A673 (cell line): ENCODE measurements around the gene ACAP1. TPM values are rescaled to one million over a fixed set of nuclear protein-coding genes. Genes with fewer than 3 reads are reported as not detected.

Experiments
- BruUV-seq: library from RNA; stranded (reverse); fragments of 400-500 nt; replicated peaks from 2 replicates; lab custom pipeline; 2021; lab: Mats Ljungman, UMichigan
- CTCF ChIA-PET: fragments of 300-600 bp; sonication (Branson Sonifier 250); formaldehyde crosslinking; loops from one replicate; lab custom pipeline; 2022; ENCODE audit warnings: antibody characterized with exemption; lab: Charles Lee
- POLR2A ChIA-PET: fragments of 300-600 bp; sonication (Branson Sonifier 250); formaldehyde crosslinking; loops from one replicate; lab custom pipeline; 2022; ENCODE audit warnings: antibody characterized with exemption; ENCODE audit not compliant: low non-redundant PET; lab: Charles Lee
- DNase-seq: peaks from one replicate; pipeline ENCODE4 v3.0.0-alpha.2; 2015; ENCODE audit warnings: low spot score
- H3K27ac ChIP-seq: fragments of 200-600 bp; sonication (generic); 2 replicates; pipeline ENCODE4 v1.5.1; 2016; ENCODE audit warnings: mixed run types, low read depth, mild to moderate bottlenecking, mixed read lengths, antibody characterized with exemption, low read length; ENCODE audit not compliant: poor library complexity, severe bottlenecking
- H3K27me3 ChIP-seq: fragments of 200-600 bp; sonication (generic); replicated peaks from 2 replicates; pipeline ENCODE4 v1.6.1; 2017; ENCODE audit warnings: mixed run types, low read depth, mild to moderate bottlenecking, mixed read lengths, antibody characterized with exemption, low read length; ENCODE audit not compliant: insufficient read depth, poor library complexity
- H3K36me3 ChIP-seq: fragments of 200-600 bp; sonication (generic); 2 replicates; pipeline ENCODE4 v1.6.1; 2016; ENCODE audit warnings: mixed run types, mild to moderate bottlenecking, mixed read lengths, antibody characterized with exemption, low read length; ENCODE audit not compliant: insufficient read depth, poor library complexity, severe bottlenecking
- H3K4me1 ChIP-seq: fragments of 200-600 bp; sonication (generic); 2 replicates; pipeline ENCODE4 v1.6.1; 2017; ENCODE audit warnings: mixed run types, mild to moderate bottlenecking, mixed read lengths, antibody characterized with exemption, low read length; ENCODE audit not compliant: insufficient read depth, poor library complexity, severe bottlenecking
- H3K4me3 ChIP-seq: fragments of 200-600 bp; sonication (generic); 2 replicates; pipeline ENCODE4 v1.5.1; 2016; ENCODE audit warnings: low read depth, mixed run types, mild to moderate bottlenecking, mixed read lengths, low read length; ENCODE audit not compliant: poor library complexity, severe bottlenecking
- H3K9me3 ChIP-seq: fragments of 200-600 bp; sonication (generic); 2 replicates; pipeline ENCODE4 v1.6.1; 2016; ENCODE audit warnings: mixed run types, low read depth, mild to moderate bottlenecking, mixed read lengths, antibody characterized with exemption, low read length; ENCODE audit not compliant: poor library complexity, severe bottlenecking
- CTCF ChIP-seq: fragments of 300-800, 200-600 bp; sonication (generic); conservative IDR thresholded peaks from 2 replicates; pipeline ENCODE4 v1.5.1; 2017; ENCODE audit warnings: low read depth, mild to moderate bottlenecking, antibody characterized with exemption, low read length, moderate library complexity, mixed read lengths
- EZH2 ChIP-seq: fragments of 200-600 bp; sonication (generic); IDR thresholded peaks from 2 replicates; pipeline ENCODE4 v1.6.1; 2017; ENCODE audit warnings: borderline replicate concordance, low read depth, mild to moderate bottlenecking, mixed read lengths, antibody characterized with exemption, low read length; ENCODE audit not compliant: poor library complexity, severe bottlenecking
- intact Hi-C: fragments of 100-400 bp; cut with micrococcal nuclease; formaldehyde crosslinking; loops from one replicate; pipeline ENCODE4 v1.10.0; 2022; ENCODE audit not compliant: unreplicated experiment
- total RNA-seq: library from RNA; stranded (reverse); gene quantifications from 2 replicates; pipeline ENCODE4 v1.2.3, GENCODE V29; 2021

ACAP1 gene
- total RNA-seq, 1 experiment from 2014 or later: 1.1 TPM

GRCh38 chr17:7355053-7355452 is 18.7 kb downstream of the ACAP1 start, which contains the start of gene TMEM95:
TMEM95 (plus strand) TSS chr17:7355156; CDS start chr17:7355205, 49 bp downstream.
- Histone ChIP-seq H3K9me3 (no peaks in the 10 kb centered on the region), H3K27me3 (no peaks in the 10 kb centered on the region), H3K4me1 (peaks cover 27% of the 10 kb centered on the region), H3K4me3 (no peak within 1 kb of the TSS), H3K27ac (no peak within 1 kb of the TSS), H3K36me3 (no peaks in the 10 kb centered on the region)
- CTCF ChIA-PET: interaction anchor here (0.9 to 1.7 kb wide), 3 partner anchors 205 to 234 kb away, joined by 3 to 11 read pairs (median 4); no protein-coding TSS in a partner anchor
- POLR2A ChIA-PET: no interaction called here
- no TSS peak for BruUV-seq
- DNase-seq: peak; percentile 70
- intact Hi-C loops: loop anchor here (5.0 to 10.0 kb wide), 2 partner anchors 82 to 130 kb away; partner anchors contain the start of genes FGF11, POLR2A, SLC35G6 and TMEM102
- no peak for TF ChIP-seq CTCF
- TF ChIP-seq EZH2: no peak

- intact Hi-C loops: loop anchor here (5.0 to 10.0 kb wide), 2 partner anchors 82 to 129 kb away; partner anchors contain the start of genes FGF11, POLR2A, SLC35G6 and TMEM102
- Histone ChIP-seq H3K4me1 (peaks cover 24% of the 10 kb centered on the region), H3K9me3 (no peaks in the 10 kb centered on the region), H3K27me3 (no peaks in the 10 kb centered on the region), H3K36me3 (no peaks in the 10 kb centered on the region), H3K4me3 (no peak overlapping the region), H3K27ac (no peak overlapping the region)
- TF ChIP-seq CTCF (no peak), EZH2 (no peak)
- DNase-seq: no peak
- ChIA-PET CTCF (interaction anchor here (0.9 to 1.8 kb wide), 7 partner anchors 14 to 234 kb away, joined by 3 to 11 read pairs (median 5); partner anchors contain the start of genes NEURL4 and PLSCR3), POLR2A (no interaction called here)
- no TSS peak for BruUV-seq
These were observed 19.2 kb downstream of the ACAP1 start for GRCh38 chr17:7355573-7355972.

GRCh38 chr17:7356072-7356549 is 19.8 kb downstream of the ACAP1 start:
- DNase-seq: peak; percentile 80
- Histone ChIP-seq H3K27me3 (no peaks in the 10 kb centered on the region), H3K9me3 (no peaks in the 10 kb centered on the region), H3K4me3 (no peak overlapping the region), H3K27ac (no peak overlapping the region), H3K4me1 (peaks cover 18% of the 10 kb centered on the region), H3K36me3 (no peaks in the 10 kb centered on the region)
- BruUV-seq: no TSS peak
- intact Hi-C loops: loop anchor here (2.0 to 10.0 kb wide), 3 partner anchors 81 to 205 kb away; partner anchors contain the start of genes FGF11, POLR2A, SENP3 and SLC35G6
- ChIA-PET CTCF (interaction anchor here (0.5 to 1.8 kb wide), 11 partner anchors 13 to 233 kb away, joined by 3 to 11 read pairs (median 4); partner anchors contain the start of genes NEURL4, PLSCR3 and POLR2A), POLR2A (no interaction called here)
- TF ChIP-seq EZH2 (no peak), CTCF (peak; percentile 96)
